H1 (cell line): ENCODE data around the gene ITGA3. TPM values are rescaled to one million over a fixed set of nuclear protein-coding genes. Genes with fewer than 3 reads are reported as not detected.

Source experiments
- CTCF ChIA-PET: fragments of 300-600 bp; sonication (Branson Sonifier 250); formaldehyde crosslinking; loops from one replicate; lab custom pipeline; 2021; ENCODE audit not compliant: partially characterized antibody; lab: Charles Lee
- POLR2A ChIA-PET: fragments of 300-600 bp; sonication (Branson Sonifier 250); formaldehyde crosslinking; loops from one replicate; lab custom pipeline; 2021; ENCODE audit warnings: inconsistent platforms; ENCODE audit not compliant: partially characterized antibody; lab: Charles Lee
- DNase-seq, 2 experiments: peaks; one replicate each; pipeline versions ENCODE4 v3.0.0 to v3.0.0-alpha.2; 2010 to 2022; ENCODE audit warnings: low spot score in 2 of 2, low read depth in 1 of 2, mixed read lengths in 1 of 2
- FAIRE-seq: peaks from 2 replicates; lab custom pipeline; 2011; peaks lifted over from hg19 to GRCh38; lab: Jason Lieb, UNC
- H2AFZ ChIP-seq: 2 replicates; pipeline ENCODE4 v1.8.1; 2012; ENCODE audit warnings: low read length, inconsistent platforms
- H2AK5ac ChIP-seq: 2 replicates; pipeline ENCODE4 v1.6.1; 2013; ENCODE audit warnings: low read depth, low read length
- H2BK120ac ChIP-seq: replicated peaks from 2 replicates; pipeline ENCODE3; 2013; ENCODE audit warnings: low read depth, low read length, inconsistent platforms
- H2BK12ac ChIP-seq: 2 replicates; pipeline ENCODE4 v1.6.1; 2013; ENCODE audit warnings: low read depth, low read length
- H2BK15ac ChIP-seq: 2 replicates; pipeline ENCODE4 v1.6.1; 2013; ENCODE audit warnings: low read length
- H2BK20ac ChIP-seq: 2 replicates; pipeline ENCODE4 v1.6.1; 2013; ENCODE audit warnings: low read length
- H2BK5ac ChIP-seq: 2 replicates; pipeline ENCODE4 v1.6.1; 2013; ENCODE audit warnings: low read depth, low read length
- H3K14ac ChIP-seq: 2 replicates; pipeline ENCODE4 v1.6.1; 2013; ENCODE audit warnings: inconsistent platforms; ENCODE audit not compliant: insufficient read length
- H3K18ac ChIP-seq: 2 replicates; pipeline ENCODE4 v1.6.1; 2013; ENCODE audit warnings: low read length; ENCODE audit errors: extremely low read depth
- H3K23ac ChIP-seq: 2 replicates; pipeline ENCODE4 v1.6.1; 2013; ENCODE audit warnings: inconsistent platforms; ENCODE audit not compliant: insufficient read length
- H3K23me2 ChIP-seq: 2 replicates; pipeline ENCODE4 v1.6.1; 2013; ENCODE audit warnings: low read depth, low read length
- H3K27ac ChIP-seq: 2 replicates; pipeline ENCODE4 v1.6.1; 2011; ENCODE audit warnings: low read depth, low read length, inconsistent platforms
- H3K27me3 ChIP-seq, 4 experiments: replicated peaks in 1 of 4; 1 replicate in 1 of 4; 2 replicates in 3 of 4; pipeline versions ENCODE4 v1.6.1 to v1.8.1; 2011 to 2013; ENCODE audit warnings: low read length in 3 of 4, mild to moderate bottlenecking in 3 of 4, inconsistent platforms in 2 of 4, mixed read lengths in 2 of 4, moderate library complexity in 1 of 4; ENCODE audit not compliant: control insufficient read depth in 3 of 4, insufficient read depth in 3 of 4; ENCODE audit errors: extremely low read depth in 1 of 4
- H3K36me3 ChIP-seq, 4 experiments: 2 replicates each; pipeline versions ENCODE4 v1.6.1 to v1.8.1; 2011 to 2013; ENCODE audit warnings: mild to moderate bottlenecking in 4 of 4, low read length in 3 of 4, moderate library complexity in 2 of 4, control low read depth in 1 of 4, inconsistent platforms in 1 of 4; ENCODE audit not compliant: insufficient read depth in 4 of 4, control insufficient read depth in 2 of 4
- H3K4ac ChIP-seq: replicated peaks from 2 replicates; pipeline ENCODE3; 2013; ENCODE audit warnings: low read length, low read depth, mixed read lengths, inconsistent platforms; ENCODE audit not compliant: insufficient read length
- H3K4me1 ChIP-seq, 4 experiments: replicated peaks in 1 of 4; 1 replicate in 1 of 4; 2 replicates in 3 of 4; pipeline versions ENCODE4 v1.6.1 to v1.8.1; 2011 to 2013; ENCODE audit warnings: low read length in 3 of 4, inconsistent platforms in 2 of 4, mixed read lengths in 1 of 4; ENCODE audit not compliant: insufficient read depth in 4 of 4, control insufficient read depth in 3 of 4
- H3K4me2 ChIP-seq, 2 experiments: 2 replicates each; pipeline versions ENCODE4 v1.6.1 to v1.8.1; 2011 to 2013; ENCODE audit warnings: low read depth in 2 of 2, low read length in 2 of 2, control low read depth in 1 of 2, inconsistent platforms in 1 of 2, mild to moderate bottlenecking in 1 of 2; ENCODE audit not compliant: insufficient read depth in 1 of 2
- H3K4me3 ChIP-seq, 4 experiments: fragments of 200-600, 300-600 bp in 1 of 4; sonication (generic), shearing (Covaris generic), sonication (Bioruptor Twin) in 1 of 4; 2 replicates each; pipeline versions ENCODE4 v1.5.1 to v1.8.1; 2011 to 2016; ENCODE audit warnings: low read length in 4 of 4, low read depth in 3 of 4, control low read depth in 2 of 4, inconsistent platforms in 2 of 4, mild to moderate bottlenecking in 2 of 4, mixed read lengths in 1 of 4, moderate library complexity in 1 of 4; ENCODE audit not compliant: insufficient read depth in 2 of 4; ENCODE audit errors: extremely low read depth in 1 of 4
- H3K56ac ChIP-seq: replicated peaks from 2 replicates; pipeline ENCODE3; 2013; ENCODE audit warnings: low read depth, mild to moderate bottlenecking, mixed read lengths, low read length, inconsistent platforms; ENCODE audit not compliant: insufficient read length
- H3K79me1 ChIP-seq: 2 replicates; pipeline ENCODE4 v1.6.1; 2013; ENCODE audit warnings: low read depth, low read length, control low read depth
- H3K79me2 ChIP-seq, 2 experiments: 2 replicates each; pipeline versions ENCODE4 v1.6.1 to v1.8.1; 2012 to 2013; ENCODE audit warnings: low read length in 2 of 2, mild to moderate bottlenecking in 2 of 2, inconsistent platforms in 1 of 2; ENCODE audit not compliant: insufficient read depth in 2 of 2, control insufficient read depth in 1 of 2
- H3K9ac ChIP-seq, 4 experiments: replicated peaks in 1 of 4; 1 replicate in 1 of 4; 2 replicates in 3 of 4; pipeline versions ENCODE4 v1.6.1 to v1.8.1; 2011 to 2013; ENCODE audit warnings: low read depth in 3 of 4, low read length in 3 of 4, control low read depth in 2 of 4, mild to moderate bottlenecking in 2 of 4, moderate library complexity in 2 of 4, inconsistent platforms in 1 of 4; ENCODE audit errors: extremely low read depth in 1 of 4
- H3K9me3 ChIP-seq, 2 experiments: 2 replicates each; pipeline versions ENCODE4 v1.6.1 to v1.8.1; 2012 to 2013; ENCODE audit warnings: mild to moderate bottlenecking in 2 of 2, moderate library complexity in 2 of 2, control low read depth in 1 of 2, inconsistent platforms in 1 of 2, low read depth in 1 of 2, low read length in 1 of 2, mixed read lengths in 1 of 2; ENCODE audit not compliant: insufficient read depth in 2 of 2
- H4K20me1 ChIP-seq, 2 experiments: replicated peaks in 1 of 2; 2 replicates each; pipeline versions ENCODE3 to v1.8.1; 2011 to 2013; ENCODE audit warnings: inconsistent platforms in 2 of 2, low read length in 2 of 2, mild to moderate bottlenecking in 1 of 2; ENCODE audit not compliant: insufficient read depth in 2 of 2, control insufficient read depth in 1 of 2
- H4K5ac ChIP-seq: 2 replicates; pipeline ENCODE4 v1.6.1; 2013; ENCODE audit warnings: low read length, low read depth, mixed read lengths, inconsistent platforms; ENCODE audit not compliant: insufficient read length
- H4K8ac ChIP-seq: 2 replicates; pipeline ENCODE4 v1.8.0; 2013; ENCODE audit warnings: mild to moderate bottlenecking, moderate library complexity, low read length, inconsistent platforms; ENCODE audit not compliant: insufficient read depth; ENCODE audit errors: extremely low read depth
- H4K91ac ChIP-seq: replicated peaks from 2 replicates; pipeline ENCODE3; 2013; ENCODE audit warnings: low read length, mixed read lengths, inconsistent platforms; ENCODE audit not compliant: insufficient read length
- NANOG ChIP-seq: IDR thresholded peaks from 2 replicates; pipeline ENCODE4 v1.6.1; 2011; ENCODE audit warnings: low read length, low read depth, mild to moderate bottlenecking, inconsistent platforms; ENCODE audit not compliant: insufficient read depth, poor library complexity, severe bottlenecking
- SIX5 ChIP-seq: IDR thresholded peaks from 2 replicates; pipeline ENCODE4 v1.6.1; 2011; ENCODE audit warnings: mild to moderate bottlenecking, low read depth, low read length
- SP1 ChIP-seq: IDR thresholded peaks from 2 replicates; pipeline ENCODE4 v1.6.1; 2011; ENCODE audit warnings: low read depth, low read length
- TAF7 ChIP-seq: optimal IDR thresholded peaks from 2 replicates; pipeline ENCODE3; 2011; ENCODE audit warnings: low read depth, mild to moderate bottlenecking, inconsistent platforms, low read length, moderate library complexity, borderline replicate concordance
- TEAD4 ChIP-seq: IDR thresholded peaks from 2 replicates; pipeline ENCODE4 v1.6.1; 2012; ENCODE audit warnings: low read depth, low read length, inconsistent platforms, mixed read lengths
- WGBS, 2 experiments: shearing (Covaris generic) in 1 of 2; methylation state at CpG; one replicate each; pipeline versions ENCODE4 v1.1.6 to v1.1.7; 2013 to 2015; ENCODE audit warnings: low lambda C conversion rate in 2 of 2, mixed read lengths in 2 of 2, inconsistent platforms in 1 of 2, low coverage in 1 of 2, missing lambda C conversion rate in 1 of 2; ENCODE audit not compliant: insufficient replicate concordance in 2 of 2, insufficient coverage in 1 of 2, insufficient read length in 1 of 2; ENCODE audit errors: extremely low coverage in 1 of 2, missing lambda C conversion rate in 1 of 2; 5-methylcytosine and 5-hydroxymethylcytosine counted together
- polyA plus RNA-seq, 7 experiments: library from polyadenylated mRNA; depleted of rRNA in 3 of 7; stranded (reverse) in 5 of 7; unstranded in 2 of 7; fragments of >200 nt in 5 of 7; fragments of 200-250 nt in 2 of 7; gene quantifications; 1 replicate in 5 of 7; 2 replicates in 1 of 7; 4 replicates in 1 of 7; pipeline versions ENCODE4 v1.2.1 to v1.2.3, GENCODE V29; 2011 to 2013; ENCODE audit warnings: missing spikeins in 2 of 7, mixed read lengths in 2 of 7
- total RNA-seq: library from RNA; stranded (reverse); fragmentation: NEBNext Ultra II Directional; extraction: Animal tissue kit (Norgen Biotek cat#: 25700); gene quantifications from 2 replicates; pipeline ENCODE4 v1.2.1, GENCODE V29; 2021

ITGA3 gene
- total and polyA plus RNA-seq, 2 of the 8 experiments (the other 6 are each of a cell fraction or from before 2014, with no cell fraction given): 24.0 to 24.2 TPM

- H2AFZ ChIP-seq: no peak overlapping the region
- H3K79me1 ChIP-seq: no peaks in the 10 kb centered on the region
- DNase-seq (no peak), FAIRE-seq (no peak)
- no peaks in the 10 kb centered on the region for H3K4me1 ChIP-seq
- WGBS, 2 experiments: 93% methylated on average over 16 of the region's 16 CpGs; no CpG with 5 or more reads in 1 of the 2 experiments
- no peak overlapping the region for H4K5ac ChIP-seq
- H3K14ac ChIP-seq: no peak overlapping the region
- TF ChIP-seq SIX5: no peak
- no peak for TF ChIP-seq TEAD4
- TF ChIP-seq NANOG: no peak
- no peak for TF ChIP-seq TAF7
- no peak for TF ChIP-seq SP1
- no peak overlapping the region for H2AK5ac ChIP-seq
- peaks cover 0 to 3% of the 10 kb centered on the region in 2 experiments; a peak in 1 of 4 replicates for H3K9me3 ChIP-seq
- ChIA-PET POLR2A (no interaction called here), CTCF (interaction anchor here (1.1 to 5.4 kb wide), 2 partner anchors 8 to 14 kb away, joined by 4 to 49 read pairs; no protein-coding TSS in a partner anchor)
- H3K27me3 ChIP-seq: no peaks in the 10 kb centered on the region
- H3K9ac ChIP-seq: no peak overlapping the region
- H2BK120ac ChIP-seq: no peak overlapping the region
- H3K4me3 ChIP-seq: no peak overlapping the region
- H2BK20ac ChIP-seq: no peak overlapping the region
- H4K20me1 ChIP-seq: peaks cover 0 to 2% of the 10 kb centered on the region in 2 experiments
- H3K23me2 ChIP-seq: no peaks in the 10 kb centered on the region
- no peak overlapping the region for H3K27ac ChIP-seq
- no peak overlapping the region for H3K18ac ChIP-seq
- H4K8ac ChIP-seq: no peak overlapping the region
- H3K56ac ChIP-seq: no peak overlapping the region
- H3K36me3 ChIP-seq: peaks cover 0 to 5% (median 2%) of the 10 kb centered on the region in 4 experiments; a peak in 3 of 8 replicates
- H3K79me2 ChIP-seq: no peaks in the 10 kb centered on the region
- no peak overlapping the region for H4K91ac ChIP-seq
- no peak overlapping the region for H2BK12ac ChIP-seq
- H3K4ac ChIP-seq: no peak overlapping the region
- H3K4me2 ChIP-seq: no peak overlapping the region
- H3K23ac ChIP-seq: no peak overlapping the region
- H2BK5ac ChIP-seq: no peak overlapping the region
- no peak overlapping the region for H2BK15ac ChIP-seq
Observed at GRCh38 chr17:50070908-50071680, 15.2 kb downstream of the ITGA3 start.
